Skeletal muscle satellite cell (primary cell): ENCODE results near the gene EVI5.
"Not testable (repeated sequence)": the region's sequence is repeated elsewhere in the genome, so short reads cannot be mapped to it uniquely, and the experiment has no call there.

Experiments used
- H3K27me3 ChIP-seq: 2 replicates; pipeline ENCODE4 v1.7.0; 2013; ENCODE audit warnings: low read length; ENCODE audit not compliant: control insufficient read depth, insufficient read depth
- H3K36me3 ChIP-seq: 2 replicates; pipeline ENCODE4 v1.7.0; 2013; ENCODE audit warnings: mild to moderate bottlenecking, control low read depth, low read length; ENCODE audit not compliant: insufficient read depth
- H3K4me1 ChIP-seq: 2 replicates; pipeline ENCODE4 v1.7.0; 2013; ENCODE audit warnings: low read length; ENCODE audit not compliant: control insufficient read depth, insufficient read depth
- H3K4me2 ChIP-seq: 2 replicates; pipeline ENCODE4 v1.7.0; 2013; ENCODE audit warnings: mild to moderate bottlenecking, low read length
- H3K4me3 ChIP-seq: 2 replicates; pipeline ENCODE4 v1.7.0; 2013; ENCODE audit warnings: low read length
- H3K9ac ChIP-seq: 2 replicates; pipeline ENCODE4 v1.7.0; 2013; ENCODE audit warnings: mild to moderate bottlenecking, low read depth, low read length, moderate library complexity
- H3K9me3 ChIP-seq: replicated peaks from 2 replicates; pipeline ENCODE4 v1.7.0; 2013; ENCODE audit warnings: mild to moderate bottlenecking, control low read depth, low read length

Gene EVI5

DNA sequence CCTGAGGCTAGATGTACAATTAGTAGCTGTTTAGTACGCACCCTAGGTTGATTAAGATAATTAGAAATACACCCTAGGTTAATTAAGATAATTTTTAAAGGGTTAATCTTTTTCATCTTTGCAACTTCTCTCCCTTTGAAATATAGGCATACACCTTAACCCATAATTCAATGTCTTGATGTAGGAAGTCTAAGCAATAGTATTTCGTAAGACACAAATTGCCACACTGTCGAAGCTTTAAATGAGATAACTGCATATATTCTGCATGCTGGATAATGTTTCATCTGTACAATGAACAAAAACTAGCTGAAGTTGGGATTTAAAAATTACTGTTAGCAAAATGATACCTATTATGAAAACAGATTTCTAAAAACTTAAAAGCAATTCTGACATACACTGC, 122.9 kb downstream of the EVI5 start:
- Histone ChIP-seq H3K36me3 (peaks cover 11% of the 10 kb centered on the region), H3K4me1 (no peaks in the 10 kb centered on the region), H3K4me3 (no peak overlapping the region), H3K9ac (no peak overlapping the region), H3K4me2 (no peak overlapping the region), H3K9me3 (no peaks in the 10 kb centered on the region), H3K27me3 (no peaks in the 10 kb centered on the region)

GRCh38 chr1:92657701-92658100, 127.2 kb downstream of the EVI5 start:
- no peak overlapping the region for H3K4me3 ChIP-seq
- H3K4me1 ChIP-seq: no peaks in the 10 kb centered on the region
- H3K4me2 ChIP-seq: no peak overlapping the region
- no peaks in the 10 kb centered on the region for H3K27me3 ChIP-seq
- no peaks in the 10 kb centered on the region for H3K9me3 ChIP-seq
- peaks cover 2% of the 10 kb centered on the region for H3K36me3 ChIP-seq
- no peak overlapping the region for H3K9ac ChIP-seq

- no peaks in the 10 kb centered on the region for H3K4me1 ChIP-seq
- no peak overlapping the region for H3K9ac ChIP-seq
- H3K36me3 ChIP-seq: peaks cover 2% of the 10 kb centered on the region
- no peaks in the 10 kb centered on the region for H3K27me3 ChIP-seq
- no peaks in the 10 kb centered on the region for H3K9me3 ChIP-seq
- no peak overlapping the region for H3K4me3 ChIP-seq
- H3K4me2 ChIP-seq: no peak overlapping the region
Observed at GRCh38 chr1:92655197-92655801, 129.6 kb downstream of the EVI5 start.

DNA sequence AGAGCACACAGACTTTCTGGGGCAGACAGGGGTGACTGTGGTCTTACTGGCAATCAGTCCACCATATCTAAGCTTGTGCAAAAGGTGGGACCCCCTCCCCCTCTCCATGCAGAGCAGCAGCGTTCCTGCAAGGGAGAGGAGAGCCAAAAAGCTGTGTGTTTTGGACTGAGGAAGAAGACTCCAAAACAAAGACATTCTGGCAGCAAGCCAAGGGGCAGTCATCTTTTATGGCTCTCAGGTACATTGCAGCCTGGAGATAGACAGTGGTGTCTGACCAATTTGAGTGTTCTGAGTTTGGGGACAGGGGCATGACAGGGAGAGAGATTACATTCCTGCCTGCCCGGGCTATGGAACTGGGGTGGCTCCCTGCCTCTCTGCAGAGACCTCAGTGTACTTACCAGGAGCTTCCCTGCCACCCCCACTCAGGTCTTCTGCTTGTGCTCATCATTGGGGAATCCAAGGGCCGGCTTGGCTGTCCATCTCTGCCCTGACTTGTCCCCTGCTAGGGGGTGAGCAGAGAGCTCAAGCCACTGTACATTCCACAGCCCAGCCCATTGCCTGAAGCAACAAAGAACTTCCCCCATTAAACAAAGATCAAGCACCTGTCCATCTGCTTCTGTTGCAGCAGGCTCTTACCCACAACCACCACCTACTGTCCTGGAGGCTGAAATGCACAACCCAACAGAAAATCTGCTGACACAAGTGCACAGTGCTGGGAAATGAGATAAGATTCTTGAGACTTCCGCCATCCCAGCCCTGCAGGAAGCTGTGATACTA, 131.1 kb downstream of the EVI5 start:
- Histone ChIP-seq H3K4me3 (no peak overlapping the region), H3K4me1 (no peaks in the 10 kb centered on the region), H3K9me3 (no peaks in the 10 kb centered on the region), H3K27me3 (no peaks in the 10 kb centered on the region), H3K36me3 (peaks cover 2% of the 10 kb centered on the region), H3K9ac (no peak overlapping the region), H3K4me2 (no peak overlapping the region)

DNA sequence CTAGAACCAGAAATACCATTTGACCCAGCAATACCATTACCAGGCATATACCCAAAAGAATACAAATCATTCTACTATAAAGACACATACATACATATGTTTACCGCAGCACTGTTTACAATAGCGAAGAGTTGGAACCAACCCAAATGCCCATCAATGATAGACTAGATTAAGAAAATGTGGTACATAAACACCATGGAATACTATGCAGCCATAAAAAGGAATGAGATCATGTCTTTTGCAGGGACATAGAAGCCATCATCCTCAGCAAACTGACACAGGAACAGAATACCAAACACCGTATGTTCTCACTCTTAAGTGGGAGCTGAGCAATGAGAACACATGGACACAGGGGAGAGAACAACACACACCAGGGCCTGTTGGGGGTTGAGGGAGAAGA, 144.2 kb downstream of the EVI5 start:
- H3K27me3 ChIP-seq, H3K9me3 ChIP-seq, H3K4me2 ChIP-seq, H3K9ac ChIP-seq, H3K4me1 ChIP-seq, H3K4me3 ChIP-seq, H3K36me3 ChIP-seq: not testable (repeated sequence)

- H3K4me2 ChIP-seq: no peak overlapping the region
- H3K4me3 ChIP-seq: no peak overlapping the region
Observed at GRCh38 chr1:92638498-92638897, 146.4 kb downstream of the EVI5 start.

GRCh38 chr1:92635203-92635602, 149.7 kb downstream of the EVI5 start:
- not testable (repeated sequence) for H3K36me3 ChIP-seq, H3K9ac ChIP-seq, H3K9me3 ChIP-seq, H3K4me3 ChIP-seq, H3K4me2 ChIP-seq, H3K27me3 ChIP-seq, H3K4me1 ChIP-seq

More at GRCh38 chr1:92638498-92638897, 146.4 kb downstream of the EVI5 start:
- H3K9me3 ChIP-seq: no peaks in the 10 kb centered on the region
- no peaks in the 10 kb centered on the region for H3K4me1 ChIP-seq
- no peak overlapping the region for H3K9ac ChIP-seq
- no peaks in the 10 kb centered on the region for H3K27me3 ChIP-seq
- peaks cover 10% of the 10 kb centered on the region for H3K36me3 ChIP-seq

- Histone ChIP-seq H3K4me1 (no peaks in the 10 kb centered on the region), H3K4me3 (no peak overlapping the region), H3K9ac (no peak overlapping the region), H3K9me3 (no peaks in the 10 kb centered on the region), H3K36me3 (peaks cover 7% of the 10 kb centered on the region), H3K27me3 (no peaks in the 10 kb centered on the region), H3K4me2 (no peak overlapping the region)
Observed at GRCh38 chr1:92623187-92623778, 161.6 kb downstream of the EVI5 start.

DNA sequence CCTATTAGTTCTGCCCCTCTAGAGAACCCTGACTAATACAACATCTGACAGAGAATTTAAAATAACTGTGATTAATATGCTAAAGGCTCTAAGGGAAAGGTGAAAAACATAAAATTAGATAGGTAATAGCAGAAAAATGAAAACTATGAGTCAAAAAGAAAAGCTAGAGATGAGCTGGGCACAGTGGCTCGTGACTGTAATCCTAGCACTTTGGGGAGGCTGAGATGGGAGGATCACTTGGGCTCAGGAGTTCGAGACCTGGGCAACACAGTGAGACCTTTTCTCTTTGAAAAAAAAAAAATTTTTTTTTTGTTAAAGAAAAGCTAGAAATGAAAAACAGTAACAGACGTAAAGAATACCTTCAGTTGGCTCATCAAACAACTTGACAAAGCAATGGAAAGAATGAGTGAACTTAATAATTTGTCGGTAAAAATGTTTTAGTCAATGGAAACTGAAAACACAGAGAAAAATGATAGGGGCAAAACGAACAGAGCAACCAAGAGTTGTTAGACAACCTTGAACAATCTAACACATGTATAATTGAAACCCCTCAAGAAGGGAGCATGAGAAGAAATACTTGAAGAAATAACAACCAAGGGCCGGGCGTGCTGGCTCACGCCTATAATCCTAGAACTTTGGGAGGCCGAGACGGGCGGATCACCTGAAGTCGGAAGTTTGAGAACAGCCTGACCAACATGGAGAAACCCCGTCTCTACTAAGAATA, 165.3 kb downstream of the EVI5 start:
- Histone ChIP-seq H3K4me1 (no peaks in the 10 kb centered on the region), H3K9me3 (no peaks in the 10 kb centered on the region), H3K4me2 (no peak overlapping the region), H3K4me3 (no peak overlapping the region), H3K9ac (no peak overlapping the region), H3K36me3 (peaks cover 10% of the 10 kb centered on the region), H3K27me3 (no peaks in the 10 kb centered on the region)

DNA sequence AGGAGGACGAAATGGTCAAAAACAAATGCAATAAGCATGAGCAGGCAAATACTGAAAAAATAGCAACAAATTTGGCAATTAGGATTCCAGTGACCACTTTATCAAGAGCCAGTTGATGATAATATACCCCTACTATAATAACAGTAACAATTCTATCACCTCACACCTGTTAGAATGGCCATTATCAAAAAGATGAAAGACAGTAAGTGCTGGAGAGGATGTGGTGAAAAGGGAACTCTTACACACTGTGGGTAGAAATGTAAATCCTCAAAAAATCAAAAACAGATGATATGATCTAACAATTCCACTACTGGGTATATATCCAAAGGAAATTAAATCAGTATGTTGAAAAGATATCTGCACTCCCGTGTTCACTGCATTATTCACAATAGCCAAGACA, 183.9 kb downstream of the EVI5 start:
- Histone ChIP-seq H3K9me3 (no peaks in the 10 kb centered on the region), H3K4me3 (no peak overlapping the region), H3K9ac (no peak overlapping the region), H3K27me3 (no peaks in the 10 kb centered on the region), H3K36me3 (no peaks in the 10 kb centered on the region), H3K4me2 (no peak overlapping the region), H3K4me1 (no peaks in the 10 kb centered on the region)

DNA sequence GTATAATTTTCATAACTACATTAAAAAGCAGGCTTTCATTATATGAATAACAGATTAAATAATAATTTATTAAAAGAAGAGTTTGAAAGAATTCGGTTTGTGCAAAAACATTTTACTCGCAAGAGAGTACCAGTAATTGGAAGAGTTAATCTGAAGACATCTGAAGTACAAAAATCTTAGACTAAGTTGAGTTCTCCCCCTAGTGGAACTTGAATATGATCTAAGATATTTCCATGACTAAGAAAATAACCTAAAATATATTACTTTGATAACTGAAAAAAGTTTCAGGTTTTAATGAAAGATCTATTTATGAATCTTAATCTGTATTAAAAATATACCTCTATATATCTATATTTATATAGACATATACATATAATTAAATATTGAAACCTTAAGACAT, 185.7 kb downstream of the EVI5 start:
- Histone ChIP-seq H3K4me3 (no peak overlapping the region), H3K36me3 (no peaks in the 10 kb centered on the region), H3K4me2 (no peak overlapping the region), H3K9ac (no peak overlapping the region), H3K9me3 (no peaks in the 10 kb centered on the region), H3K27me3 (no peaks in the 10 kb centered on the region), H3K4me1 (no peaks in the 10 kb centered on the region)
